A549 (cell line): Measurements from ENCODE around the gene MAMDC4. TPM values are rescaled to one million over a fixed set of nuclear protein-coding genes. Genes with fewer than 3 reads are reported as not detected.

Experiments used
- ATAC-seq, 2 experiments: fragments of 200-7000 bp in 1 of 2; fragments of >200 bp in 1 of 2; cut with Nextera tagmentation in 1 of 2; cut with Tn5 transposase in 1 of 2; 3 replicates each; pipeline versions ENCODE4 v1.8.0 to v1.9.1; 2018 to 2020; ENCODE audit warnings: mild to moderate bottlenecking in 1 of 2, moderate library complexity in 1 of 2
- CTCF ChIA-PET: fragments of 300-600 bp; sonication (Branson Sonifier 250); formaldehyde crosslinking; extraction: SDS; loops from one replicate; lab custom pipeline; 2021; ENCODE audit warnings: antibody characterized with exemption, inconsistent platforms; lab: Yijun Ruan, JAX
- POLR2A ChIA-PET: fragments of 350-600 bp; formaldehyde crosslinking; extraction: SDS; loops from one replicate; lab custom pipeline; 2021; ENCODE audit warnings: antibody characterized with exemption, inconsistent platforms; lab: Yijun Ruan, JAX
- DNase-seq, 2 experiments: peaks; one replicate each; pipeline versions ENCODE4 v3.0.0 to v3.0.0-alpha.2; 2011 to 2016; ENCODE audit warnings: low read depth in 1 of 2, low spot score in 1 of 2
- FAIRE-seq: peaks from 2 replicates; lab custom pipeline; 2011; peaks lifted over from hg19 to GRCh38; lab: Jason Lieb, UNC
- H3K27ac ChIP-seq, 2 experiments: fragments of >200 bp; sonication (Bioruptor Twin); formaldehyde crosslinking; 3 replicates each; pipeline ENCODE4 v1.5.1; 2016 to 2017
- H3K4me1 ChIP-seq: fragments of >200 bp; sonication (Bioruptor Twin); formaldehyde crosslinking; 3 replicates; pipeline ENCODE4 v1.6.1; 2016
- H3K4me2 ChIP-seq: fragments of >200 bp; sonication (Bioruptor Twin); formaldehyde crosslinking; 3 replicates; pipeline ENCODE4 v1.6.1; 2016
- H3K4me3 ChIP-seq: fragments of >200 bp; sonication (Bioruptor Twin); formaldehyde crosslinking; 3 replicates; pipeline ENCODE4 v1.5.1; 2016
- H3K9me3 ChIP-seq: fragments of >200 bp; sonication (Bioruptor Twin); formaldehyde crosslinking; 3 replicates; pipeline ENCODE4 v1.6.1; 2016
- CBX2 ChIP-seq: fragments of 200-600 bp; sonication (generic); IDR thresholded peaks from 2 replicates; pipeline ENCODE4 v1.6.1; 2016; ENCODE audit warnings: low read depth, mild to moderate bottlenecking, borderline replicate concordance
- CHD2 ChIP-seq: fragments of 150-350 bp; IDR thresholded peaks from 2 replicates; pipeline ENCODE4 v1.6.1; 2014; ENCODE audit warnings: low read length; ENCODE audit not compliant: partially characterized antibody
- EHMT2 ChIP-seq: fragments of 200-600 bp; sonication (generic); IDR thresholded peaks from 2 replicates; pipeline ENCODE4 v1.6.1; 2016; ENCODE audit warnings: antibody characterized with exemption, low read depth, mild to moderate bottlenecking, moderate library complexity
- FOXS1 ChIP-seq: fragments of 250-450 bp; sonication (Bioruptor Pico); IDR thresholded peaks from 2 replicates; pipeline ENCODE4 v1.5.0; 2020; ENCODE audit warnings: mild to moderate bottlenecking, moderate library complexity
- GATA3 ChIP-seq: IDR thresholded peaks from 2 replicates; pipeline ENCODE4 v1.6.1; 2012; ENCODE audit warnings: borderline replicate concordance
- HEYL ChIP-seq: fragments of 250-450 bp; sonication (Bioruptor Pico); IDR thresholded peaks from 2 replicates; pipeline ENCODE4 v1.8.0; 2021; ENCODE audit warnings: mild to moderate bottlenecking, moderate library complexity
- HMGXB4 ChIP-seq: fragments of 250-450 bp; sonication (Bioruptor Pico); IDR thresholded peaks from 2 replicates; pipeline ENCODE4 v1.5.0; 2021; ENCODE audit warnings: mild to moderate bottlenecking, moderate library complexity, borderline replicate concordance
- HOXA7 ChIP-seq: fragments of 250-450 bp; sonication (Bioruptor Pico); IDR thresholded peaks from 2 replicates; pipeline ENCODE4 v1.5.0; 2020; ENCODE audit warnings: mild to moderate bottlenecking, moderate library complexity
- HOXB13 ChIP-seq: fragments of 250-450 bp; sonication (Bioruptor Pico); IDR thresholded peaks from 2 replicates; pipeline ENCODE4 v1.5.0; 2020; ENCODE audit warnings: low read depth, mild to moderate bottlenecking, moderate library complexity
- JUNB ChIP-seq: fragments of >200 bp; sonication (Bioruptor Twin); formaldehyde crosslinking; IDR thresholded peaks from 2 replicates; pipeline ENCODE4 v1.6.1; 2016
- KDM5A ChIP-seq: fragments of 200-600 bp; sonication (generic); IDR thresholded peaks from 2 replicates; pipeline ENCODE4 v1.6.1; 2016; ENCODE audit warnings: antibody characterized with exemption, mild to moderate bottlenecking
- MAX ChIP-seq: IDR thresholded peaks from 2 replicates; pipeline ENCODE4 v1.6.1; 2012
- NFE2L2 ChIP-seq: fragments of 150-350 bp; conservative IDR thresholded peaks from 2 replicates; pipeline ENCODE4 v1.6.1; 2014; ENCODE audit warnings: low read length
- NR3C1 ChIP-seq: fragments of >200 bp; sonication (Bioruptor Twin); formaldehyde crosslinking; IDR thresholded peaks from 3 replicates; pipeline ENCODE4 v1.6.1; 2017
- PBX3 ChIP-seq: IDR thresholded peaks from 2 replicates; pipeline ENCODE4 v1.6.1; 2012
- PHF8 ChIP-seq: fragments of 200-600 bp; sonication (generic); IDR thresholded peaks from 2 replicates; pipeline ENCODE4 v1.6.1; 2016; ENCODE audit warnings: low read depth, mild to moderate bottlenecking, antibody characterized with exemption, moderate library complexity, borderline replicate concordance
- RAD21 ChIP-seq, 2 experiments: fragments of >200 bp in 1 of 2; sonication (Bioruptor Twin) in 1 of 2; formaldehyde crosslinking in 1 of 2; IDR thresholded peaks in 1 of 2; conservative IDR thresholded peaks in 1 of 2; 2 replicates in 1 of 2; 3 replicates in 1 of 2; pipeline ENCODE4 v1.6.1; 2012 to 2018; ENCODE audit warnings: inconsistent platforms in 1 of 2
- RARB ChIP-seq: fragments of 250-450 bp; sonication (Bioruptor Pico); IDR thresholded peaks from 2 replicates; pipeline ENCODE4 v1.8.0; 2021; ENCODE audit warnings: mild to moderate bottlenecking, moderate library complexity
- TP53 ChIP-seq: fragments of 250-450 bp; sonication (Bioruptor Pico); IDR thresholded peaks from 2 replicates; pipeline ENCODE4 v1.5.0; 2021; ENCODE audit warnings: mild to moderate bottlenecking, moderate library complexity
- WGBS: methylation state at CpG from one replicate; pipeline ENCODE4 v1.1.6; 2017; ENCODE audit errors: missing lambda C conversion rate; 5-methylcytosine and 5-hydroxymethylcytosine counted together
- polyA plus RNA-seq, 4 experiments: library from polyadenylated mRNA; depleted of rRNA in 3 of 4; stranded (reverse); fragments of >200 nt; fragmentation: RNase III in 1 of 4; extraction: RNeasy Plus Mini Kit Qiagen cat#74134 plus additional on column Dnase treatment in 1 of 4; gene quantifications; 2 replicates in 3 of 4; 3 replicates in 1 of 4; pipeline ENCODE4 v1.2.3, GENCODE V29; 2011 to 2017

Gene MAMDC4
- polyA plus RNA-seq, 2 of the 4 experiments (the other 2 are of a cell fraction): 1.3 to 7.3 TPM

DNA sequence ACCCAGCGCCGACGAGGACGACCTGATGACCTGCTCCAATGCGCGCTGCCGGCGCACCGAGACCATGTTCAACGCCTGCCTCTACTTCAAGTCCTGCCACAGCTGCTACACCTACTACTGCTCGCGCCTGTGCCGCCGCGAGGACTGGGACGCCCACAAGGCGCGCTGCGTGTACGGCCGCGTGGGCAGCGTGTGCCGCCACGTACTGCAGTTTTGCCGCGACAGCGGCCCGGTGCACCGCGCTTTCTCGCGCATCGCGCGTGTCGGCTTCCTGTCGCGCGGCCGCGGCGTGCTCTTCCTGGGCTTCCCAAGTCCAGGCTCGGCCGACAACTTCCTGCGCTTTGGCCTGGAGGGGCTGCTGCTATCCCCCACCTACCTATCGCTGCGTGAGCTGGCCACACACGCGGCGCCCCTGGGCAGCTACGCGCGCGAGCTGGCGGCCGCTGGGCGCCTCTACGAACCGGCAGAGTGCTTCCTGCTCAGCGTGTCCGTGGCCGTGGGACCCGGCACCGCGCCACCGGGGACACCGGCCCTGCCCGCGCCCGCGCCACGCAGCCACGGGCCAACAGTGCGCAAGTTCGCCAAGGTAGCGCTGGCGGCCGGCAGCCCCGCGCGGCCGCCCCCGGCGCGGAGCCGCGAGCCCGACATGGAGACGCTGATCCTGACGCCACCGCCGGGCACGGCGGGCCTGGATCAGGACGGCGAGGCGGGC, 5.6 kb upstream of the MAMDC4 start:
- H3K4me1 ChIP-seq: peaks cover 36% of the 10 kb centered on the region
- H3K27ac ChIP-seq: peak overlapping the region in 1 of 2 experiments; percentile 97; a peak in 1 of 6 replicates
- FAIRE-seq: no peak
- ATAC-seq: no peak
- H3K9me3 ChIP-seq: no peaks in the 10 kb centered on the region
- H3K4me3 ChIP-seq: no peak overlapping the region
- CTCF ChIA-PET: interaction anchor here (0.9 to 2.3 kb wide), 4 partner anchors 8 to 189 kb away, joined by 3 to 7 read pairs (median 5); no protein-coding TSS in a partner anchor
- 98% methylated on average over 90 of the region's 98 CpGs for WGBS
- POLR2A ChIA-PET: interaction anchor here (1.6 to 1.8 kb wide), 2 partner anchors 40 to 56 kb away, joined by 7 to 11 read pairs; partner anchors contain the start of genes TMEM141 and TRAF2
- no peak for DNase-seq
- no peak for TF ChIP-seq CBX2
- no peak for TF ChIP-seq MAX
- no peak overlapping the region for H3K4me2 ChIP-seq

- Histone ChIP-seq H3K4me1 (peaks cover 32% of the 10 kb centered on the region), H3K9me3 (no peaks in the 10 kb centered on the region), H3K4me3 (peak overlapping the region; percentile 87), H3K4me2 (peak overlapping the region; percentile 80), H3K27ac (peak overlapping the region; percentile 96 to 97)
- ATAC-seq (peak; percentile 0 to 22; a peak in 3 of 6 replicates), FAIRE-seq (no peak), DNase-seq (peak; percentile 58 to 85)
- ChIA-PET POLR2A (interaction anchor here (0.6 to 1.8 kb wide), 10 partner anchors 9 to 375 kb away, joined by 3 to 11 read pairs (median 4); partner anchors contain the start of genes CLIC3, RNF208, TMEM141 and TRAF2), CTCF (interaction anchor here (0.6 to 2.3 kb wide), 11 partner anchors 7 to 188 kb away, joined by 3 to 7 read pairs (median 4); no protein-coding TSS in a partner anchor)
- TF ChIP-seq HOXA7 (CRISPR knock-in tag): no peak
- TF ChIP-seq NFE2L2: no peak
- TF ChIP-seq RARB: no peak
- no peak; the same call in 1 of the 2 replicates for TF ChIP-seq GATA3
- no peak for TF ChIP-seq PHF8
- no peak for TF ChIP-seq HEYL
- TF ChIP-seq EHMT2: no peak
- no peak for TF ChIP-seq PBX3
- no peak for TF ChIP-seq HOXB13 (CRISPR knock-in tag)
- no peak for TF ChIP-seq CHD2
- TF ChIP-seq FOXS1 (CRISPR knock-in tag): no peak
- no peak for TF ChIP-seq NR3C1
- TF ChIP-seq RAD21 (conservative IDR thresholded peaks at IDR 0.05 in 1 of 2, IDR thresholded peaks at IDR 0.05 in 1 of 2): no peak
- TF ChIP-seq TP53 (CRISPR knock-in tag): no peak
- TF ChIP-seq HMGXB4 (CRISPR knock-in tag): no peak
- no peak for TF ChIP-seq KDM5A
- TF ChIP-seq JUNB: no peak
- 71% methylated on average over 49 of the region's 75 CpGs for WGBS
Observed at GRCh38 chr9:136847088-136847825, 4.9 kb upstream of the MAMDC4 start.
